Common myeloid progenitor, CD34-positive (primary cell): ENCODE measurements around the gene PDE5A.
A peak's percentile ranks its signal among the peaks of the same experiment; 100 is the strongest.
"Not testable (repeated sequence)": the region's sequence is repeated elsewhere in the genome, so short reads cannot be mapped to it uniquely, and the experiment has no call there.

Experiments
- CTCF ChIA-PET: fragments of 350-600 bp; sonication (Branson Sonifier 250); formaldehyde crosslinking; loops from one replicate; lab custom pipeline; 2021; ENCODE audit warnings: antibody characterized with exemption; lab: Charles Lee
- POLR2A ChIA-PET: fragments of 350-600 bp; sonication (Branson Sonifier 250); formaldehyde crosslinking; loops from one replicate; lab custom pipeline; 2021; ENCODE audit warnings: antibody characterized with exemption; lab: Charles Lee
- DNase-seq, 3 donors: peaks; one replicate each; pipeline versions ENCODE4 v3.0.0 to v3.0.0-alpha.2; 2013
- H3K27ac ChIP-seq, 2 experiments: 1 replicate in 1 of 2; 2 replicates in 1 of 2; pipeline ENCODE4 v1.7.0; 2013; ENCODE audit warnings: inconsistent platforms in 2 of 2, low read length in 2 of 2, mild to moderate bottlenecking in 2 of 2, low read depth in 1 of 2, moderate library complexity in 1 of 2; ENCODE audit not compliant: severe bottlenecking in 2 of 2, insufficient read depth in 1 of 2, poor library complexity in 1 of 2
- H3K27me3 ChIP-seq, 5 experiments: replicated peaks in 2 of 5; 1 replicate in 3 of 5; 2 replicates in 2 of 5; pipeline versions ENCODE4 v1.6.1 to v1.7.0; 2013; ENCODE audit warnings: low read length in 4 of 5, mild to moderate bottlenecking in 2 of 5, moderate library complexity in 2 of 5, inconsistent platforms in 1 of 5; ENCODE audit not compliant: insufficient read depth in 5 of 5, control insufficient read depth in 4 of 5
- H3K36me3 ChIP-seq, 4 experiments: 1 replicate in 2 of 4; 2 replicates in 2 of 4; pipeline versions ENCODE4 v1.6.1 to v1.7.0; 2013; ENCODE audit warnings: low read length in 3 of 4, control low read depth in 1 of 4, mild to moderate bottlenecking in 1 of 4; ENCODE audit not compliant: control insufficient read depth in 4 of 4, insufficient read depth in 4 of 4
- H3K4me1 ChIP-seq, 4 experiments: 1 replicate in 3 of 4; 2 replicates in 1 of 4; pipeline versions ENCODE4 v1.6.1 to v1.7.1; 2013; ENCODE audit warnings: low read length in 3 of 4, mild to moderate bottlenecking in 3 of 4, control low read depth in 1 of 4, inconsistent platforms in 1 of 4, moderate library complexity in 1 of 4; ENCODE audit not compliant: control insufficient read depth in 4 of 4, insufficient read depth in 4 of 4; ENCODE audit errors: control extremely low read depth in 1 of 4
- H3K4me3 ChIP-seq, 7 experiments: 1 replicate in 4 of 7; 2 replicates in 3 of 7; pipeline versions ENCODE4 v1.5.1 to v1.7.0; 2013; ENCODE audit warnings: mild to moderate bottlenecking in 7 of 7, low read length in 6 of 7, moderate library complexity in 6 of 7, inconsistent platforms in 2 of 7, low read depth in 2 of 7, control low read depth in 1 of 7; ENCODE audit not compliant: insufficient read depth in 4 of 7, control insufficient read depth in 1 of 7; ENCODE audit errors: extremely low read depth in 1 of 7
- H3K9me3 ChIP-seq, 5 experiments: 1 replicate in 4 of 5; 2 replicates in 1 of 5; pipeline versions ENCODE4 v1.6.1 to v1.7.1; 2013; ENCODE audit warnings: low read length in 4 of 5, mild to moderate bottlenecking in 2 of 5, inconsistent platforms in 1 of 5, low read depth in 1 of 5, moderate library complexity in 1 of 5; ENCODE audit not compliant: control insufficient read depth in 4 of 5, insufficient read depth in 2 of 5; ENCODE audit errors: control extremely low read depth in 1 of 5
- WGBS: methylation state at CpG from one replicate; pipeline ENCODE4 v1.1.5; 2013; ENCODE audit not compliant: insufficient coverage; 5-methylcytosine and 5-hydroxymethylcytosine counted together

Gene PDE5A

GRCh38 chr4:119646347-119647071 is 17.9 kb upstream of the PDE5A start:
- no peak for DNase-seq
- WGBS = 83% methylated on average over 4 of the region's 5 CpGs
- CTCF ChIA-PET = interaction anchor here (1.5 kb wide), 1 partner anchor 18 kb away, joined by 4 read pairs; the partner anchor contains the start of gene PDE5A

GRCh38 chr4:119643306-119644042 is 14.9 kb upstream of the PDE5A start:
- peak in 2 of 3 donors; percentile 6 to 33 for DNase-seq
- POLR2A ChIA-PET = no interaction called here
- H3K36me3 ChIP-seq = no peaks in the 10 kb centered on the region
- H3K9me3 ChIP-seq = no peaks in the 10 kb centered on the region
- H3K27ac ChIP-seq = no peak overlapping the region
- H3K4me1 ChIP-seq = no peaks in the 10 kb centered on the region
- CTCF ChIA-PET = interaction anchor here (0.8 kb wide), 1 partner anchor 76 kb away, joined by 3 read pairs; no protein-coding TSS in a partner anchor
- peaks cover 0 to 3% (median 0%) of the 10 kb centered on the region in 5 experiments for H3K27me3 ChIP-seq
- WGBS = 66% methylated on average over 4 of the region's 6 CpGs
- H3K4me3 ChIP-seq = no peak overlapping the region

More at GRCh38 chr4:119646347-119647071, 17.9 kb upstream of the PDE5A start:
- H3K4me1 ChIP-seq = no peaks in the 10 kb centered on the region
- H3K9me3 ChIP-seq = no peaks in the 10 kb centered on the region
- POLR2A ChIA-PET = no interaction called here
- no peak overlapping the region for H3K27ac ChIP-seq
- H3K27me3 ChIP-seq = peaks cover 0 to 4% (median 0%) of the 10 kb centered on the region in 5 experiments
- no peaks in the 10 kb centered on the region for H3K36me3 ChIP-seq
- no peak overlapping the region for H3K4me3 ChIP-seq

- DNase-seq = no peak
- H3K36me3 ChIP-seq = no peaks in the 10 kb centered on the region
- H3K4me1 ChIP-seq = no peaks in the 10 kb centered on the region
- H3K27me3 ChIP-seq = no peaks in the 10 kb centered on the region
- H3K27ac ChIP-seq = no peak overlapping the region
- ChIA-PET CTCF (interaction anchor here (2.6 kb wide), 1 partner anchor 14 kb away, joined by 17 read pairs; the partner anchor contains the start of gene PDE5A), POLR2A (no interaction called here)
- H3K9me3 ChIP-seq = no peaks in the 10 kb centered on the region
- no peak overlapping the region for H3K4me3 ChIP-seq
Observed at GRCh38 chr4:119641765-119642164, 13.2 kb upstream of the PDE5A start.

- ChIA-PET CTCF (no interaction called here), POLR2A (no interaction called here)
- H3K4me1 ChIP-seq = no peaks in the 10 kb centered on the region
- DNase-seq = no peak
- no peak overlapping the region for H3K27ac ChIP-seq
- WGBS = 83% methylated on average over 1 of the region's 1 CpG
- H3K27me3 ChIP-seq = peaks cover 0 to 6% (median 2%) of the 10 kb centered on the region in 5 experiments
- H3K4me3 ChIP-seq = no peak overlapping the region
- H3K9me3 ChIP-seq = no peaks in the 10 kb centered on the region
- no peaks in the 10 kb centered on the region for H3K36me3 ChIP-seq
Observed at GRCh38 chr4:119638359-119638758, 9.8 kb upstream of the PDE5A start.

- H3K27ac ChIP-seq, DNase-seq, H3K9me3 ChIP-seq, H3K4me1 ChIP-seq, H3K36me3 ChIP-seq, H3K4me3 ChIP-seq, POLR2A ChIA-PET: not testable (repeated sequence)
- peaks cover 0 to 12% (median 4%) of the 10 kb centered on the region in 5 experiments for H3K27me3 ChIP-seq
- CTCF ChIA-PET = interaction anchor here (0.7 kb wide), 1 partner anchor 10 kb away, joined by 3 read pairs; no protein-coding TSS in a partner anchor
Observed at GRCh38 chr4:119636851-119637250, 8.2 kb upstream of the PDE5A start.

GRCh38 chr4:119632216-119632615 is 3.6 kb upstream of the PDE5A start:
- ChIA-PET CTCF (no interaction called here), POLR2A (no interaction called here)
- H3K27ac ChIP-seq = no peak overlapping the region
- no peak for DNase-seq
- H3K9me3 ChIP-seq = no peaks in the 10 kb centered on the region
- no peaks in the 10 kb centered on the region for H3K36me3 ChIP-seq
- H3K4me1 ChIP-seq = peaks cover 0 to 22% (median 19%) of the 10 kb centered on the region in 4 experiments
- WGBS = no CpG with 5 or more reads among the region's 1 CpG
- peaks cover 0 to 18% (median 11%) of the 10 kb centered on the region in 5 experiments for H3K27me3 ChIP-seq
- H3K4me3 ChIP-seq = no peak overlapping the region

GRCh38 chr4:119629142-119629471 is 503 bp upstream of the PDE5A start:
- no peak overlapping the region for H3K27ac ChIP-seq
- POLR2A ChIA-PET = interaction anchor here (0.6 kb wide), 1 partner anchor 39 kb away, joined by 3 read pairs; no protein-coding TSS in a partner anchor

More at GRCh38 chr4:119629142-119629471, 503 bp upstream of the PDE5A start:
- DNase-seq = no peak
- peaks cover 0 to 27% (median 24%) of the 10 kb centered on the region in 4 experiments for H3K4me1 ChIP-seq
- H3K4me3 ChIP-seq = peak overlapping the region; percentile 62 to 81 (median 71)
- CTCF ChIA-PET = interaction anchor here (1.0 to 2.9 kb wide), 8 partner anchors 12 to 442 kb away, joined by 3 to 17 read pairs (median 4); no protein-coding TSS in a partner anchor
- H3K27me3 ChIP-seq = peaks cover 0 to 22% (median 17%) of the 10 kb centered on the region in 5 experiments
- H3K9me3 ChIP-seq = no peaks in the 10 kb centered on the region
- 0% methylated on average over 9 of the region's 12 CpGs for WGBS
- no peaks in the 10 kb centered on the region for H3K36me3 ChIP-seq
